Stimulated activated effector memory CD8-positive, alpha-beta T cell treated with anti-CD3 and anti-CD28 coated beads, Interleukin-12 subunit alpha, Interleukin-12 subunit beta, amount 100 ng/mL, for 72 hours (primary cell): ENCODE data around the gene FHAD1.

Experiments used
- ATAC-seq: fragments of 150-1000 bp; cut with Tn5 transposase; 2 replicates; pipeline ENCODE4 v1.10.0; 2021
- DNase-seq, 2 donors: peaks; one replicate each; pipeline ENCODE4 v3.0.0; 2021 to 2022; ENCODE audit warnings: low spot score in 2 of 2
- H3K27ac Mint-ChIP-seq: one replicate; pipeline ENCODE4 v1.8.0; 2022; ENCODE audit warnings: mild to moderate bottlenecking, mixed read lengths
- H3K36me3 Mint-ChIP-seq: one replicate; pipeline ENCODE4 v1.8.0; 2022; ENCODE audit warnings: mild to moderate bottlenecking, mixed read lengths
- H3K4me1 Mint-ChIP-seq: one replicate; pipeline ENCODE4 v1.8.0; 2022; ENCODE audit warnings: mixed read lengths
- H3K4me3 Mint-ChIP-seq: one replicate; pipeline ENCODE4 v1.8.0; 2022; ENCODE audit warnings: mild to moderate bottlenecking, mixed read lengths
- H3K9me3 Mint-ChIP-seq: one replicate; pipeline ENCODE4 v1.8.0; 2022; ENCODE audit warnings: mixed read lengths

Gene FHAD1

DNA sequence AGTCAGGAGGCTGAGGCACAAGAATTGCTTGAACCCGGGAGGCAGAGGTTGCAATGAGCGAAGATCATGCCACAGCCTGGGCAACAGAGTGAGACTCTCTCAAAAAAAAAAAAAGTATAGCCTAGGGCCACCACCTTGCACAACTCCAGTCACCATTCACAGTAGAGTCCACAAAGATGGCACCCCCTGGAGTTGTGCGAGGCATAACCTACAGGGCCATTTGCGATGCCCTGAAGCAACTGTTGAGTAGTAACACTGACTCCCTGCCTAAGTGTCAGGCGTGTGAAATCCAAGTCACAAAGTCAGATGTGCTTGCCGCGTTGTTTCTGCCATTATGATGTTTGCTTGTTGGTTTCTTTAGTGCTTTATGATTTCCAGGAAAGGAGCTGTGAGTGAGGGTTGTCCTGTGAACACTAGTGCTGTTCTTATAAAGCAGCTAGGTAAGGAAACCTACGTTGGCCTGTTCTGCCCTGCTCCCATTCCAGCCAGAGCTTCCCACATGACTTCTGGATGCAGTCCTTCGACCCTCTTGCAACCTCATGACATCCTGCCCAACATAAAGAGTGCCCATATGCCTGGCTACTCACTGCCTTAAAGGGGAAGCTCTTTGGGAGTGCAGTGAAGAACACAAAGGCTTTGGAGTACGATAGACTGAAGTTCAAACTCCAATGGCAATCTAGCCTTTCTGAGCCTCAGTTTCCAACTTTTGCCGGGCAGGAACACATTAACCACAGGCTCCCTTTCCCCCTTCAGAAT is 29.8 kb downstream of the FHAD1 start:
- H3K27ac Mint-ChIP-seq: no peak overlapping the region
- ATAC-seq (no peak), DNase-seq (no peak)
- no peaks in the 10 kb centered on the region for H3K36me3 Mint-ChIP-seq
- H3K4me3 Mint-ChIP-seq: no peak overlapping the region
- peaks cover 5% of the 10 kb centered on the region for H3K4me1 Mint-ChIP-seq
- H3K9me3 Mint-ChIP-seq: no peaks in the 10 kb centered on the region

DNA sequence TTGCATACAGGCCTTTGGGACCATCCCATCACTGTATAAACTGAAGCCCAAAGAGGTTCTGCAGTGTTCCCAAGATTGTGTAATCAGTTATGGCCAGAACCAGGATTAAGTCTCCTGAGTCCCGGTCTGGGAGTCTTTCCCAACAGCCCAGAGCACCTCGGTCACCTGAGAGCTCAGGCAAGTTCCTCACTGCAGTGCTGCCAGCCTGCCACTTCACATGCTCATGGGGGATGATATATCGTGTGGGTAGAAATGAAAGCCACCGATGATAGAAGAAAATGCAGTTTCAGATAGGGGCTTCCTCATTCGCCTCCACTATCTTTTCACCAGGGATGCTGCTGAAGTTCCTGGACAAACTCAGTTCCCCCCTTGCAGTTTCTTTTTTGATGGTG is 30.4 kb downstream of the FHAD1 start:
- DNase-seq: no peak
- no peak overlapping the region for H3K4me3 Mint-ChIP-seq
- no peaks in the 10 kb centered on the region for H3K36me3 Mint-ChIP-seq

DNA sequence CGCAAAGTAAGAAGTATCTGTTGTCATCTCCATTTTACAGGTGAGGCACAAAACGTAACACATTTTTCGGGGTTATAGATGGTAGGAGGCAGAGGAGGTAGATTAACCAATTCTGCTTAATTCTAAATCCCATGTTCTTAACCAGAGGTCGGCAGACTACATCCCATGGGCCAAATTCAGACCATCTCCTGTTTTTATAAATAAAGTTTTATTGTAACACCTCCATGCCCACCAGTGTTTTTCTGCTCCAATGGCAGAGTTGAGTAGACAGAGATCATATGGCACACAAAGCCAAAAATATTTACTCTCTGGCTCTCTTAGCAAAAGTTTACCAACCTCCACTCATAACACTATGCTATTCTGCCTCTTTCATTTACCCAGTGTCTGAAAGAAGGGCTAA is 30.9 kb downstream of the FHAD1 start:
- no peak overlapping the region for H3K27ac Mint-ChIP-seq
- H3K36me3 Mint-ChIP-seq: no peaks in the 10 kb centered on the region
- H3K4me3 Mint-ChIP-seq: no peak overlapping the region
- ATAC-seq: no peak
- DNase-seq: no peak
- H3K4me1 Mint-ChIP-seq: no peaks in the 10 kb centered on the region
- H3K9me3 Mint-ChIP-seq: no peaks in the 10 kb centered on the region

More for the DNA sequence above, 30.4 kb downstream of the FHAD1 start:
- H3K4me1 Mint-ChIP-seq: peaks cover 2% of the 10 kb centered on the region
- ATAC-seq: no peak
- no peak overlapping the region for H3K27ac Mint-ChIP-seq
- no peaks in the 10 kb centered on the region for H3K9me3 Mint-ChIP-seq

DNA sequence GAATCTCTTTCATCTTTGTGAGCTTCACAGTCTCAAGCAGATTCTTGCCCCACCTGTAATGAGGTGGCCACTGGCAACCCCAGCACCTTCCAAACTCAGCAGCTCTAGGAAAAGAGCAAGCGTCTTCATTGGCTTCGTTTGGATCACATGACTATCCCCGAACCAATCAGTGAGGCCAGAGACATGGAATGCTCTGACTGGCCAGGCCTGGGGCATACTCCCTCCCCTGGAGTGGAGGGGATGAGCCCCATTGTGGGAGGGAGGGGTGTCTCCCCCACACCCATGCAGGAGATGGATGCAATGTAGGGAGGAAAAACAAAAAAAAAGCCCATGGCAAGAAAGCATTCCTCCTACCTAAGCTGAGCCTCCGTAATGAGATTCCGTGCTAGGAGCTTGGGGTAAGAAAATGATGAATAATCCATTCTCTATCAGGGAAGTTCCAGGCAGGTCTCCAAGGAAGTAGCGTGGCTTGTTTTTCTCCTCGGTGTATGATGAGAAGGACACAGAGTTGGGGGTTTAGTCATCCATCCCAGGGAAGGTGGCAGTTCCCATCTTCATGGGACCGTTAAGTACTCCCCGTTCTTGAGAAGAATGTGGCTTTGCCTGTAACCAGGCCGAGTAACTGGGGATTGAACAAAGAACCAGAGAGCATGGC is 32.7 kb downstream of the FHAD1 start:
- no peaks in the 10 kb centered on the region for H3K4me1 Mint-ChIP-seq
- no peak for ATAC-seq
- H3K36me3 Mint-ChIP-seq: no peaks in the 10 kb centered on the region
- H3K4me3 Mint-ChIP-seq: no peak overlapping the region
- DNase-seq: no peak
- no peaks in the 10 kb centered on the region for H3K9me3 Mint-ChIP-seq
- no peak overlapping the region for H3K27ac Mint-ChIP-seq

DNA sequence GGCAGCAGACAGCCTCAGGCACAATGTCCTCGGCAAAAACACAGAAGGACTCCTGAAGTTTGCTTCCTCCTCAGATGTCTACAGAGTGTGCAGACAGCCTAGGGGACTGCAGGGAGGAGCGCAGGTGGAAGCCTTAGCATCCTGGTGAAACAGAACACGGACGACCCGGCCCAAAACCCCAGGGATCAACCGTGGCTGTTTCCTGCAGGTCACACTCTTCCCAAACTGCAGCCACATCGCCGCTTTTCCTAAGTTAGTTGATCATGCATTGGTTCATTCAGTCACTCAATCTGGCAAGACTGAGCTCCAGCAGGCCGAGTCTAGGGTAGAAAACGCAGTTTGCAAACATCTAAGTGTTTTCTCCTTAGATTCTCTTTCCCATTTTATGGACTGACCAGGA is 33.4 kb downstream of the FHAD1 start:
- ATAC-seq (no peak), DNase-seq (no peak)
- no peaks in the 10 kb centered on the region for H3K36me3 Mint-ChIP-seq
- H3K9me3 Mint-ChIP-seq: no peaks in the 10 kb centered on the region
- no peaks in the 10 kb centered on the region for H3K4me1 Mint-ChIP-seq
- H3K4me3 Mint-ChIP-seq: no peak overlapping the region
- H3K27ac Mint-ChIP-seq: no peak overlapping the region

DNA sequence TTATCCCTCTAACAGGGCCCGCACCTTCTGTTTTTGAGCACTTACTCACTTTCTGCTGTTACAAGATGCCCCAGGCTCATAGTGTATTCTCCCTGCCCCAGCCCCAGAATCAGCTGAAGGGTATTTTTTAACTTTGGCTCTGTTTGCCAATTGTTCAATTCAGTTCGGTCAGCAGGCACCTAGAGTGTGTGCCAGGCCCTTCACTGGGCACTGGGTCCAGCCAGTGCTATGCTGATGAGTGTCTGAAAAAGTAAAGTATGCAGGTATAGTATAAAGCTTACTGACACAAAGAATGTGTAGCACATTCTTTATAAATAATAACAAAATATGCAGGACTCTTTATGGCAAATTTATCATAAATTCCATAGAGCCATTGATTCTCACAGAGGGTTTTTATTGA is 35.0 kb downstream of the FHAD1 start:
- no peak overlapping the region for H3K4me3 Mint-ChIP-seq
- no peaks in the 10 kb centered on the region for H3K36me3 Mint-ChIP-seq
- no peaks in the 10 kb centered on the region for H3K4me1 Mint-ChIP-seq
- H3K27ac Mint-ChIP-seq: no peak overlapping the region
- no peaks in the 10 kb centered on the region for H3K9me3 Mint-ChIP-seq
- DNase-seq (no peak), ATAC-seq (no peak)

DNA sequence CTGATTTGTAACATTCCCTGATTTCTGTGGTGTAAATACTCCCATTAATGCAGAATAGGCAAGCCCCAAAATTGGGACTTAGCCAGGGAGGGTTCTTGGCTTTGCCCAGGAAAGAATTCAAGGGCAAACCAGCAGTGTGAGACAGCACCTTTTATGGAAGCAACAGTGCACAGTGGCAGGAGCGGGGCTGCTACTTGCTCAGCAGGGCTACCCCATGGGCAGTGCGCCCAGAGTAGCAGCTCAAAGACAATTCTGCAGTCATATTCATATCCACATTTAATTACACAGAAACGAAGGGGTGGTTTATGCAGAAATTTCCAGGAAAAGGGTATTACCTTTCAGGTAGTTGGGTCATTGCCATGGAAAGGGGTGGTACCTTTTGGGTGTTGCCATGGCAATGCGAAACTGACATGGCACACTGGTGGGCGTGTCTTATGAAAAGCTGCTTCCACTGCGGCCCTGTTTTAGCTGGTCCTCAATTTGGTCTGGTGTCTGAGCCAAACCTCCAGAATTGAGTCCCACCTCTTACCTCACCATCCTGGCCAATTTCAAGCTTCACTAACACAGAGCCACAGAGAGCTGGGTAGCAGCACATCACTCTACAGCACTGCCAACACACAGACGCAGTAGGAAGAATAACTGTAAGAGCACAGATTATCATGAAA is 35.9 kb downstream of the FHAD1 start:
- H3K9me3 Mint-ChIP-seq: no peaks in the 10 kb centered on the region
- H3K4me1 Mint-ChIP-seq: no peaks in the 10 kb centered on the region
- no peak for ATAC-seq
- H3K4me3 Mint-ChIP-seq: no peak overlapping the region
- H3K27ac Mint-ChIP-seq: no peak overlapping the region
- H3K36me3 Mint-ChIP-seq: no peaks in the 10 kb centered on the region
- no peak for DNase-seq

DNA sequence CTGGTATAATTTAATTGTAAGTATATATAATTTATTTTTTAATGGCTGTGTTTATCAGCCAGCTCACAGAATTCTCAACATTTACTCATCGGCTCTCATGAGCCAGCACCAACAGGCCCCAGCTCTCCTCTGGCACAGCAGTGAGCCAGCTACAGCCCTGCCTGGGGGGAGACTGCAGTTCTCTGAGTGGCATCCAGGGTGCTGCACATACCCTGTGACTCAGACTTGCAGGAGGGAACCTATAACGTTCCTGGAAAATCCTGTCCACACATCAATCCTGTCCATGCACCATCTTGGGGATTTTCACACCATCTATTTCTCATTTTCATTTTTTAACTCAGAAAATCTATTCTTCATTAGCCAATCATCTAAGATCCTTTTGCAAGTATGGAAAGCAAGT is 36.5 kb downstream of the FHAD1 start:
- DNase-seq (no peak), ATAC-seq (no peak)
- no peaks in the 10 kb centered on the region for H3K9me3 Mint-ChIP-seq
- no peak overlapping the region for H3K27ac Mint-ChIP-seq
- H3K36me3 Mint-ChIP-seq: no peaks in the 10 kb centered on the region
- H3K4me3 Mint-ChIP-seq: no peak overlapping the region
- H3K4me1 Mint-ChIP-seq: no peaks in the 10 kb centered on the region

DNA sequence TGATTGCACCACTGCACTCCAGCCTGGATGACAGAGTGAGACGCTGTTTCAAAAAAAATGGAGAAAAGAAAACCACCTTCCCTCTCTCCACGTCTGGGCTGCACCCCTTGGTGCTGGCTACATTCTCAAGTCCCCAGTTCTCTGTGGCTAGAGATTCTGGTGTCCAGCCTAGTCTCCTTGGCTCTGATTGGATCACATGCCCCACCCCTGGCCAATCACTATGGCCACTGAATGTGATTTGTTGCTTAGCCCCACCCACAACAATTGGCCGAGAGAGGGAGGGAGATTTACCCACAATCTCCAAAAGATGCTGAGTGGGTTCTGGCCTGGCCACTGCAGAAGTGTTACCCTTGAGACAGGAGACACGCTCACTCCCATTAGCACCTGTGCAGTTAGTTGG is 39.4 kb downstream of the FHAD1 start:
- no peak overlapping the region for H3K27ac Mint-ChIP-seq
- no peak overlapping the region for H3K4me3 Mint-ChIP-seq
- no peak for DNase-seq
- H3K9me3 Mint-ChIP-seq: no peaks in the 10 kb centered on the region
- ATAC-seq: no peak
- H3K36me3 Mint-ChIP-seq: no peaks in the 10 kb centered on the region
- H3K4me1 Mint-ChIP-seq: peaks cover 11% of the 10 kb centered on the region

DNA sequence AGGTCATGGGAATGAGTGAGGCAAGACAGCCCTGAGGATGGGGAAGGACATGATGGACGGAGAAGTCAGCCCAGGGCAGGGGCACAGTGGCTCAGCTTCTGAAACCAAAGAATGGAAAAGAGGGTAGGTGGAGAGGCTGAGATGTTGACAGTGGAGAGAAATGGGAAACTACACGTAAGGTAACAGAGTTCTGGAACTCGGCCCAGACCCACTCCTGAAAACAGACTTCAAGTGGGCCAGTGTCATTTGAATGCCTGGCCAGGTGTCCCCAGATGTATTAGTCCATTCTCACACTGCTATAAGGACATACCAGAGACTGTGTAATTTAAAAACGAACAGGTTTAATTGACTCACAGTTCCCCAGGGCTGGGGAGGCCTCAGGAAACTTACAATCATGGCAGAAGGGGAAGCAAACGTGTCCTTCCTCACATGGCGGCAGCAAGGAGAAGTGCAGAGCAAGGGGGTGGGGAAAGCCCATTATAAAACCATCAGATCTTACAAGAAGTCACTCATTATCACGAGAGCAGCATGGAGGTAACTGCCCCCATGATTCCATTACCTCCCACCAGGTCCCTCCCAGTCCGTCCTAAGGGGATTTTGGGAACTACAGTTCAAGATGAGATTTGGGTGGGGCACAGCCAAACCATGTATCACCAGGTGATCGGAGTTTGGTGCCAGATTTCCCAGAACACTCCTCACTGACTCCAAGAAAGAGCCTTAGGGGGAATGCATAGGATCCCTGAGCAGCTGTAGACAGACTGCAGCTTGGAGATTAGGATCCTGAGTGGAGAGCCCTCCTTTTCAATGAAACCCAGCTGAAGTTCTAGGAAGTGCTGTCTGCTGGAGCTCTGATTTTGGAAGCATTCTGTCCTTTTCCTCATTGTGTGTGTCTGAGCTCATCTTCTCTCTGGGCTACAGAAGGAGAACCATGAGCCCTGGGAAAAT is 40.3 kb downstream of the FHAD1 start:
- no peaks in the 10 kb centered on the region for H3K36me3 Mint-ChIP-seq
- DNase-seq (no peak), ATAC-seq (no peak)
- no peak overlapping the region for H3K4me3 Mint-ChIP-seq
- peaks cover 11% of the 10 kb centered on the region for H3K4me1 Mint-ChIP-seq
- no peaks in the 10 kb centered on the region for H3K9me3 Mint-ChIP-seq
- H3K27ac Mint-ChIP-seq: no peak overlapping the region

DNA sequence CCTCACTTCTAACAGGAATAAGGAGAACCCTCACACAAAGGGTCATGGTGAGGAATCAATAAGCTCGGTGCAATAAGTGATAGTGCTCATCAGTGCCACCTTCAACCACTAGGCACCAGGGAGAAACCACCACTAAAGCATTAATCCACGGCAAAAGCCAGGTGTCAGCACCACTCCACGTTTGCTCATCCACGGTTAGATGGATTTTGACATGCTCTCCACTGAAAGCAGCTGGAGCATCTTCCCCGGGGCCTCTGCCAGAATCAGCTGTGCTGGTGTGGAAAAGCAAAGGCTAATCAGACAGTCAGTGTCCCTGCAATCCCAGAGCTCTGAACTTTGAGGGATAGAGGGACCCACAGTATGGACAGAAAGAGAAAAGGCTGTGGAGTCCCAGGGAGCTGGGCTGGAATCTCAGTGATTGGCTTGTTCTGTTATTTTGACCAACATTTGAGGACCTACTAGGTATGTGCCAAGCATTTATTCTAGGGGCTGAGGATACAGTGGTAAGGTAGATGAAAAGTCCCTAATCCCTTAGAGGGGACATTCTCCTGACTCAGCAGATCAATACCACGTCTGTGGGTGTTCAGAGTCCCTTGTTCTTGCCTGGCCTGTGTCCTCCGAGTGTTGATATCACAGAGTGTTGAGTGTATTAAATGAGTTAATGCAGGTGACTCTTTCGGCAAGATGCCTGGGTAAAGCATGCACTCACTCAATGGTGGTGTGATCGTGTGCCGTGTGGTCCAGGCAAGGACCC is 41.3 kb downstream of the FHAD1 start:
- DNase-seq (no peak), ATAC-seq (no peak)
- H3K27ac Mint-ChIP-seq: peak overlapping the region; percentile 7
- no peaks in the 10 kb centered on the region for H3K9me3 Mint-ChIP-seq
- H3K36me3 Mint-ChIP-seq: no peaks in the 10 kb centered on the region
- peaks cover 11% of the 10 kb centered on the region for H3K4me1 Mint-ChIP-seq
- H3K4me3 Mint-ChIP-seq: no peak overlapping the region

DNA sequence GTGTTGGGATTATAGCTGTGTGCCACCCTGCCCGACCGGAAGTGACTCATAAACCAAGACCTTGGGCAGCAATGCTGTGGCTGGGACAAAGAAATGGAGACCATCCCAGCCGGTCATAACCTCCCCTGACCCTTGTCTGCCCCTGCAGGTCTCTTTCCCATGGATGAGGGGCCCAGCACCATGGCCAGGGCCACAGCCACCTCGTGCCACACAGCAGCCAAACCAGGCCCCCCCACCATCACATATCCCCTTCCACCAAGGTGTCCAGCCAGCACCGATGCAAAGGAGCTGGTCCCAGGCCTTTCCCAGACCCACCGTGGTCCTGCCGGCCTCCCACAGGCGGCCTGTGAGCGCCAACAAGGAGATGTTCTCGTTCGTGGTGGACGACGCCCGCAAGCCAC is 42.2 kb downstream of the FHAD1 start:
- Mint-ChIP-seq H3K27ac (no peak overlapping the region), H3K4me3 (no peak overlapping the region), H3K4me1 (peaks cover 11% of the 10 kb centered on the region), H3K9me3 (no peaks in the 10 kb centered on the region), H3K36me3 (no peaks in the 10 kb centered on the region)
- DNase-seq (no peak), ATAC-seq (no peak)

DNA sequence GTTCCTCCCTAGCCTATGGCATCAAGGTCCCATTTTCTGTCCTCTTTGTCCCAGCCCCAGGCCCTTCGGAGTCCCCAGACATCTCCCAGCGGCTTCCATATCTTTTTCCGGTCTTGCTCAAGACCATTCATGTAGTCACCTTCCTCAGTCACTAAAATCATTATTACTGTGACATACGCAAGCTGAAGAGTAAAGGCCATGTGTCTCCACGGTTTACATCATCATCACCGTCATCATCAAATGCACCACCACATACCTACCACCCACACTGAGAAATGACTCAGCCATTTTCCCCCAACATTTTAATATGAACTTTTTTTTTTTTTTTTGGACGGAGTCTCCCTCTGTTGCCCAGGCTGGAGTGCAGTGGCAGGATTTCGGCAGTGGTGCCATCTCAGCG is 43.4 kb downstream of the FHAD1 start:
- peak overlapping the region; percentile 30 for H3K4me3 Mint-ChIP-seq
- H3K36me3 Mint-ChIP-seq: no peaks in the 10 kb centered on the region
- ATAC-seq (peak; percentile 99), DNase-seq (peak; percentile 11 to 66)
- peak overlapping the region; percentile 92 for H3K27ac Mint-ChIP-seq
- H3K9me3 Mint-ChIP-seq: no peaks in the 10 kb centered on the region
- H3K4me1 Mint-ChIP-seq: peaks cover 11% of the 10 kb centered on the region

DNA sequence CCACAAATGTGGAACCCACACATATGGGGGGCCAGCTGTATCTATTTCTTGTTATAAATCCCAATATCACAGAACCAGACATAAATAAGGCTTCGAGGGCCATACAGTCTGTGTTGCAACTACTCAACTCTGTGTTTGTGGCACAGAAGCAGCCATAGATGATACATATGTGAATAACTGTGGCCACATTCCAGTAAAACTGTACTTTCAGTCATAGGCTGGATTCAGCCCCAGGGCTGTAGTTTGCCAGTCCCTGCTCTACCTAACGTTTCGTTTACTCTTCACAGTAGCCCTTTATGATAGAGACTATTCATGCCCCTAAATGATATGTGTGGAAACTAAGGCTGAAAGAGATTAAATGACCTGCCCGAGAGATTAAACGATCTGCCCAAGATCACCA is 48.7 kb downstream of the FHAD1 start:
- H3K36me3 Mint-ChIP-seq: no peaks in the 10 kb centered on the region
- ATAC-seq: peak; percentile 52
- H3K4me3 Mint-ChIP-seq: no peak overlapping the region
- H3K4me1 Mint-ChIP-seq: peaks cover 12% of the 10 kb centered on the region
- no peak for DNase-seq
- no peak overlapping the region for H3K27ac Mint-ChIP-seq
- no peaks in the 10 kb centered on the region for H3K9me3 Mint-ChIP-seq
